ENCODE data around the gene NTM. TPM values are rescaled to one million over a fixed set of nuclear protein-coding genes. Genes with fewer than 3 reads are reported as not detected.

NTM gene
- total and polyA plus RNA-seq, 7 donors: 0.07 to 1.1 (median 0.22) TPM; not detected in 2

DNA sequence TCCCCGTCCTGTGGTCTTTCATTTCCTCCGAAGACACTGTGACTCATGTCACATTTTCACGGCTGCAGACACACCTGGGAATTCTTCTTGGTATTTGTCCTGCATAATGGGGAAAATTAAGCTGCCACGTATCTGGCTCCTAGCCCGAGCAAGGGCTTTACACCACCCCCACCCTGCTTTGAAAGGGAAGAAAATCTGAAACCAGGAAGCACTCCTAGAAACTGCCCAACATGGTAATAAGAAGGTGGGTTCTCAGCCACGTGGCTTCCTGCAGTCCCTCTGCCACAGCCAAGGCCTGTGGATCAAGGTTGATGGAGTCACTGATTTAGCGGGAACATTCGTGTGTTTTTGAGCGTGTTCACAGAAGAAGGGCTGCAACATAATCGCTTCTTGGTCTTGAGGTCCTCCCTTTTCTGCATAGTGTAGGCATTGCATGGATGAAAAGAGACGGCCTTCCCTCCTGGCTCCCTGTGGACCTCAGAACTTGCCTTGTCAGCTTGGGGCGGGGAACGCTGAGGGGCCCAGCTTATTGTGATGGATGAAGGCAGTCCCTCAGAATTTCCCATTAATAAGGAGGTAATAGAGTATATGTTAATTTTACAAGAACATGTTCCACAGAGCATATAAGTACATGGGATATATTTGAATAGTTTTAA is 292.0 kb downstream of the NTM start:
- Histone ChIP-seq H3K4me3 (no peak overlapping the region), H3K27me3 (ENCODE audit: insufficient read depth in 3 of 3, low read length in 2 of 3) (peaks cover 0 to 3% (median 0%) of the 10 kb centered on the region in 3 donors), H3K27ac (no peak overlapping the region), H3K36me3 (ENCODE audit: insufficient read depth in 1 of 2, low read depth in 1 of 2) (no peaks in the 10 kb centered on the region), H3K4me1 (no peaks in the 10 kb centered on the region), H3K9me3 (no peaks in the 10 kb centered on the region)
- no peak for TF ChIP-seq CTCF (IDR thresholded peaks at IDR 0.05)
- DNase-seq (no peak), ATAC-seq (no peak)
- 70 to 79% (median 74%) methylated on average over 13 of the region's 13 CpGs for WGBS, 3 donors
- intact Hi-C loops (cut with DNase I): no loop called here

- ATAC-seq: no peak
Measured at GRCh38 chr11:131662993-131663392, 292.6 kb downstream of the NTM start.

GRCh38 chr11:131663405-131664200 is 293.2 kb downstream of the NTM start:
- 76 to 85% (median 78%) methylated on average over 10 of the region's 10 CpGs for WGBS, 3 donors
- Histone ChIP-seq H3K27me3 (ENCODE audit: insufficient read depth in 3 of 3, low read length in 2 of 3) (no peaks in the 10 kb centered on the region), H3K9me3 (no peaks in the 10 kb centered on the region), H3K4me1 (no peaks in the 10 kb centered on the region), H3K4me3 (no peak overlapping the region), H3K36me3 (ENCODE audit: insufficient read depth in 1 of 2, low read depth in 1 of 2) (no peaks in the 10 kb centered on the region), H3K27ac (no peak overlapping the region)
- intact Hi-C loops (cut with DNase I): no loop called here
- ATAC-seq (no peak), DNase-seq (no peak)
- TF ChIP-seq CTCF (IDR thresholded peaks at IDR 0.05): no peak

More at GRCh38 chr11:131662993-131663392, 292.6 kb downstream of the NTM start:
- Histone ChIP-seq H3K36me3 (ENCODE audit: insufficient read depth in 1 of 2, low read depth in 1 of 2) (no peaks in the 10 kb centered on the region), H3K27ac (no peak overlapping the region), H3K4me3 (no peak overlapping the region), H3K27me3 (ENCODE audit: insufficient read depth in 3 of 3, low read length in 2 of 3) (no peaks in the 10 kb centered on the region), H3K4me1 (no peaks in the 10 kb centered on the region), H3K9me3 (no peaks in the 10 kb centered on the region)
- 93 to 95% (median 94%) methylated on average over 9 of the region's 9 CpGs for WGBS, 3 donors
- intact Hi-C loops (cut with DNase I): no loop called here
- DNase-seq: no peak
- TF ChIP-seq CTCF (IDR thresholded peaks at IDR 0.05): no peak

DNA sequence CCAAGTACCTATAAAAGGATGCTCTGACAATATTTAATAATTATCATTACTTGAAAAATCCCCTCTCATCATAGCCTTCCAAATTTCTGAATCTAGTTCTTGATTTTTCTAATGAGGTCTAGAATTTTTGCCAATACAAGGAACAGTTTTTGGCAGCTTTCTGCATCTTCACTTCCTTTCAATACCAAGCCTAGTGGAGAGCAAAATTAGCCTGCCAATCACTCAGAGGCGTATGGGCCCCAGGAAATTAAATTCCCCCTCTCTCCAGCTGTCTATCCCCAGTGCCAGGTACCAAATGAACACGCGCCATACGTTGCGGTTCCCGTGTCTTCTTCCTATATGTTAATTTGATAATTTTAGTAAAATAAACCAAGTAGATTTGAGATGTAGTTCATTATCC is 293.9 kb downstream of the NTM start:
- no peaks in the 10 kb centered on the region for H3K36me3 ChIP-seq (ENCODE audit: insufficient read depth in 1 of 2, low read depth in 1 of 2)
- no peaks in the 10 kb centered on the region for H3K27me3 ChIP-seq (ENCODE audit: insufficient read depth in 3 of 3, low read length in 2 of 3)
- TF ChIP-seq CTCF (IDR thresholded peaks at IDR 0.05): no peak
- H3K4me3 ChIP-seq: no peak overlapping the region
- no peaks in the 10 kb centered on the region for H3K4me1 ChIP-seq
- intact Hi-C loops (cut with DNase I): no loop called here
- DNase-seq (no peak), ATAC-seq (no peak)
- no peaks in the 10 kb centered on the region for H3K9me3 ChIP-seq
- WGBS, 3 donors: 70 to 88% (median 70%) methylated on average over 6 of the region's 6 CpGs
- H3K27ac ChIP-seq: no peak overlapping the region

All from psoas muscle (tissue), 8 donors.